Endothelial cell of umbilical vein (primary cell): ENCODE data around the gene UBE2F. TPM values are rescaled to one million over a fixed set of nuclear protein-coding genes. Genes with fewer than 3 reads are reported as not detected.

Experiments used
- BruUV-seq: library from RNA; stranded (reverse); fragments of 400-500 nt; replicated peaks from 2 replicates; lab custom pipeline; 2021; lab: Mats Ljungman, UMichigan
- CTCF ChIA-PET: fragments of 300-600, 350-600 bp; sonication (Branson Sonifier 250); formaldehyde crosslinking; loops from one replicate; lab custom pipeline; 2021; ENCODE audit warnings: antibody characterized with exemption, inconsistent platforms; lab: Charles Lee
- POLR2A ChIA-PET: fragments of 300-600, 350-600 bp; sonication (Branson Sonifier 250); formaldehyde crosslinking; loops from one replicate; lab custom pipeline; 2021; ENCODE audit warnings: antibody characterized with exemption, inconsistent platforms; lab: Charles Lee
- DNase-seq: peaks from one replicate; pipeline ENCODE4 v3.0.0-alpha.2; 2011; ENCODE audit warnings: low read depth, low spot score
- FAIRE-seq: peaks from 2 replicates; lab custom pipeline; 2011; peaks lifted over from hg19 to GRCh38; lab: Jason Lieb, UNC
- H2AFZ ChIP-seq: 2 replicates; pipeline ENCODE4 v1.6.0; 2012; ENCODE audit warnings: low read depth, low read length, control low read depth, inconsistent platforms
- H3K27ac ChIP-seq: 2 replicates; pipeline ENCODE4 v1.5.1; 2011; ENCODE audit warnings: low read depth, mild to moderate bottlenecking, control low read depth, low read length, moderate library complexity; ENCODE audit not compliant: insufficient read depth
- H3K27me3 ChIP-seq, 2 experiments: 2 replicates each; pipeline versions ENCODE4 v1.6.0 to v1.6.1; 2011; ENCODE audit warnings: low read length in 2 of 2, mixed read lengths in 1 of 2; ENCODE audit not compliant: control insufficient read depth in 2 of 2, insufficient read depth in 2 of 2
- H3K36me3 ChIP-seq, 2 experiments: 2 replicates in 1 of 2; 3 replicates in 1 of 2; pipeline ENCODE4 v1.5.1; 2011; ENCODE audit warnings: low read length in 2 of 2, mild to moderate bottlenecking in 1 of 2, moderate library complexity in 1 of 2; ENCODE audit not compliant: control insufficient read depth in 2 of 2, insufficient read depth in 2 of 2; ENCODE audit errors: extremely low read depth in 1 of 2
- H3K4me1 ChIP-seq: 3 replicates; pipeline ENCODE4 v1.5.1; 2011; ENCODE audit warnings: mild to moderate bottlenecking, low read length; ENCODE audit not compliant: control insufficient read depth, insufficient read depth; ENCODE audit errors: extremely low read depth
- H3K4me2 ChIP-seq: 2 replicates; pipeline ENCODE4 v1.6.1; 2011; ENCODE audit warnings: low read length, control low read depth, mixed read lengths; ENCODE audit not compliant: insufficient read depth
- H3K4me3 ChIP-seq, 3 experiments: fragments of 200-600 bp in 1 of 3; sonication (generic), shearing (Covaris generic) in 1 of 3; replicated peaks in 1 of 3; 2 replicates each; pipeline ENCODE4 v1.5.1; 2011 to 2016; ENCODE audit warnings: control low read depth in 3 of 3, low read length in 3 of 3, mild to moderate bottlenecking in 2 of 3, inconsistent platforms in 1 of 3, low read depth in 1 of 3, moderate library complexity in 1 of 3; ENCODE audit not compliant: insufficient read depth in 1 of 3
- H3K79me2 ChIP-seq: 2 replicates; pipeline ENCODE4 v1.6.0; 2012; ENCODE audit warnings: low read length, inconsistent platforms; ENCODE audit not compliant: control insufficient read depth, insufficient read depth
- H3K9ac ChIP-seq: replicated peaks from 2 replicates; pipeline ENCODE3; 2011; ENCODE audit warnings: low read length, control low read depth; ENCODE audit not compliant: insufficient read depth; ENCODE audit errors: extremely low read depth
- H3K9me1 ChIP-seq: replicated peaks from 3 replicates; pipeline ENCODE4 v1.6.0; 2011; ENCODE audit warnings: mild to moderate bottlenecking, low read length; ENCODE audit not compliant: control insufficient read depth, insufficient read depth; ENCODE audit errors: extremely low read depth
- H3K9me3 ChIP-seq: replicated peaks from 2 replicates; pipeline ENCODE4 v1.5.1; 2012; ENCODE audit warnings: low read length, inconsistent platforms; ENCODE audit not compliant: control insufficient read depth, insufficient read depth
- H4K20me1 ChIP-seq: replicated peaks from 2 replicates; pipeline ENCODE3; 2011; ENCODE audit warnings: mild to moderate bottlenecking, low read length; ENCODE audit not compliant: control insufficient read depth, insufficient read depth; ENCODE audit errors: extremely low read depth
- CTCF ChIP-seq, 2 donors: IDR thresholded peaks; 1 replicate in 1 of 2; 2 replicates in 1 of 2; pipeline ENCODE4 v1.5.1; 2011; ENCODE audit warnings: low read length in 2 of 2, mild to moderate bottlenecking in 2 of 2, moderate library complexity in 2 of 2, control low read depth in 1 of 2, inconsistent platforms in 1 of 2, low read depth in 1 of 2; ENCODE audit not compliant: insufficient read depth in 1 of 2; ENCODE audit errors: extremely low read depth in 1 of 2
- EZH2 ChIP-seq: IDR thresholded peaks from 2 replicates; pipeline ENCODE4 v1.6.1; 2012; ENCODE audit warnings: borderline replicate concordance, low read depth, mild to moderate bottlenecking, moderate library complexity, low read length, inconsistent platforms; ENCODE audit not compliant: severe bottlenecking
- MAX ChIP-seq: IDR thresholded peaks from 2 replicates; pipeline ENCODE4 v1.6.1; 2011; ENCODE audit not compliant: insufficient read depth, insufficient read length
- MYC ChIP-seq: IDR thresholded peaks from one replicate; pipeline ENCODE4 v1.6.1; 2011; ENCODE audit warnings: mild to moderate bottlenecking, low read depth, low read length
- POLR2A ChIP-seq: IDR thresholded peaks from 2 replicates; pipeline ENCODE4 v1.6.1; 2012; ENCODE audit warnings: low read depth, mild to moderate bottlenecking, control low read depth, low read length
- POLR2AphosphoS5 ChIP-seq: IDR thresholded peaks from 2 replicates; pipeline ENCODE4 v1.6.1; 2012; ENCODE audit warnings: low read depth, mild to moderate bottlenecking, control low read depth, low read length, moderate library complexity; ENCODE audit not compliant: insufficient read depth
- dilution Hi-C: fragments of 300-500 bp; cut with MboI; formaldehyde crosslinking; loops from one replicate; pipeline ENCODE4 v1.15.0; 2019; ENCODE audit warnings: low sequenced_read_pairs; ENCODE audit not compliant: extremely low pct_ligation_motif_present
- intact Hi-C: fragments of 100-400 bp; cut with micrococcal nuclease; formaldehyde crosslinking; loops from one replicate; pipeline ENCODE4 v1.10.0; 2022
- polyA plus RNA-seq, 4 experiments: library from polyadenylated mRNA; depleted of rRNA in 3 of 4; stranded (reverse) in 3 of 4; unstranded in 1 of 4; fragments of >200 nt; gene quantifications; 2 replicates each; pipeline versions ENCODE4 v1.2.1 to v1.2.3, GENCODE V29; 2011 to 2012; ENCODE audit warnings: missing spikeins in 1 of 4
- total RNA-seq: library from RNA; stranded (reverse); gene quantifications from 2 replicates; pipeline ENCODE4 v1.2.3, GENCODE V29; 2021

Gene UBE2F
- total and polyA plus RNA-seq, 2 donors (not counting 3 experiments of a cell fraction or from before 2014, with no cell fraction given), result 42.3 to 45.6 TPM

- dilution Hi-C loops (no loop called here), intact Hi-C loops (loop anchor here (10.0 kb wide), 2 partner anchors 177 to 337 kb away; partner anchors contain the start of gene ESPNL)
- Histone ChIP-seq H3K9ac (no peak overlapping the region), H3K4me1 (no peaks in the 10 kb centered on the region), H3K36me3 (no peaks in the 10 kb centered on the region), H4K20me1 (no peaks in the 10 kb centered on the region), H3K4me2 (no peak overlapping the region), H3K4me3 (no peak overlapping the region), H3K9me1 (no peaks in the 10 kb centered on the region), H3K27me3 (peaks cover 0 to 2% of the 10 kb centered on the region in 2 experiments), H3K27ac (no peak overlapping the region), H3K79me2 (no peaks in the 10 kb centered on the region), H3K9me3 (no peaks in the 10 kb centered on the region), H2AFZ (no peak overlapping the region)
- no TSS peak for BruUV-seq
- DNase-seq (no peak), FAIRE-seq (no peak)
- ChIA-PET CTCF (interaction anchor here (1.6 to 1.7 kb wide), 2 partner anchors 15 to 24 kb away, joined by 3 to 4 read pairs; no protein-coding TSS in a partner anchor), POLR2A (no interaction called here)
- no peak for TF ChIP-seq MYC
Measured at GRCh38 chr2:237927986-237928385, 38.8 kb upstream of the UBE2F start.

GRCh38 chr2:237929979-237930378 lies 36.8 kb upstream of the UBE2F start:
- Histone ChIP-seq H3K9me1 (no peaks in the 10 kb centered on the region), H3K36me3 (no peaks in the 10 kb centered on the region), H4K20me1 (no peaks in the 10 kb centered on the region), H3K4me1 (no peaks in the 10 kb centered on the region), H3K9ac (no peak overlapping the region), H3K27me3 (peaks cover 0 to 7% of the 10 kb centered on the region in 2 experiments), H2AFZ (no peak overlapping the region), H3K27ac (no peak overlapping the region), H3K4me3 (no peak overlapping the region), H3K9me3 (no peaks in the 10 kb centered on the region), H3K4me2 (no peak overlapping the region), H3K79me2 (no peaks in the 10 kb centered on the region)
- FAIRE-seq, result no peak
- intact Hi-C loops, result loop anchor here (10.0 kb wide), 2 partner anchors 175 to 335 kb away; partner anchors contain the start of gene ESPNL
- TF ChIP-seq MYC, result no peak
- TF ChIP-seq POLR2A, result no peak
- no peak for TF ChIP-seq POLR2AphosphoS5
- no peak for TF ChIP-seq EZH2
- no peak for TF ChIP-seq CTCF (IDR thresholded peaks at IDR 0.05; ENCODE audit: extremely low read depth in 1 of 2, insufficient read depth in 1 of 2, low read depth in 1 of 2, low read length in 2 of 2)
- no peak for TF ChIP-seq MAX
- dilution Hi-C loops, result no loop called here
- ChIA-PET CTCF (interaction anchor here (0.9 kb wide), 1 partner anchor 11 kb away, joined by 4 read pairs; no protein-coding TSS in a partner anchor), POLR2A (no interaction called here)
- DNase-seq, result no peak
- BruUV-seq, result no TSS peak
